Vagina (tissue), 2 donors: ENCODE results near the gene MYH9.

Experiments used
- CTCF ChIP-seq, 3 experiments: fragments of 450-650 bp in 2 of 3; fragments of 200-600 bp in 1 of 3; sonication (generic) in 1 of 3; IDR thresholded peaks; one replicate each; pipeline ENCODE4 v1.5.1; 2017 to 2019; ENCODE audit warnings: antibody characterized with exemption in 3 of 3, mild to moderate bottlenecking in 2 of 3, moderate library complexity in 2 of 3
- POLR2A ChIP-seq, 2 donors: fragments of 450-650 bp; IDR thresholded peaks; one replicate each; pipeline ENCODE4 v1.6.1; 2017; ENCODE audit warnings: antibody characterized with exemption in 2 of 2, mild to moderate bottlenecking in 2 of 2, moderate library complexity in 2 of 2

DNA sequence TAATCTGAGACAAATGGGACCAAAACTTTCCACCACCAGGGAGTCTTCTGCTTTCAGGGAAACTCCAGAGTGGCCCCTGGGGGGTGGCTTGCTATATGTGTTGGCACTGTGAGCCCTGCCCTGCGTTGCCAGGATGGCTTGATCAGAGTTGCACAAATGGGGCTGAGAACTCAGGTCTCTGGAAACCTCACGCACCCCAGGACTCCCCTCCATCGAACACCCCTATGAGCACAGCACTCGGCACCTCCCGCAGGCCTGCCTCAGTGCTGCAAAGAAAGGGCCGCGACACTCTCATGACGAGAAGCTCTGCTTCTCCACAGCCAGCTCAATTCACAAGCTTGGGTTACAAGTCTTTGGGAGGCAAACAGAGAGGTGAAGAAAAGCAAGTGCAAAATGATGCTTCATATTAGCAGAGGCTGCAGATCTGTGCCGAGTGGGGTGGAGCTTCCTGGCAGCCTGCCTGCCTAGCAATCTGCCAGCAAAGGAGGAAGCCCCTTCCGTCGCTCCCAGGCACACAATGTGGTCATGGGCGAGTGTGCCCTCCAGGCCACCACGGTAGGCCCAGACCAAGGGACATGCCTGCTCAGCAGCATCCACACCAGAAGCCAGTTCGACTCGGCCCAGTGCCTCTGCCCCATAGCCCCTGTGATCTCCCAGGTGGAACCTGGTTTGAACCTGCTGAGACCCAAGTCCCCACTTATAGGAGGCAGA lies 55.7 kb downstream of the MYH9 start:
- TF ChIP-seq CTCF (IDR thresholded peaks at IDR 0.05) (no peak), POLR2A (IDR thresholded peaks at IDR 0.05) (no peak)
